Lower leg skin (tissue), 3 donors: Measurements from ENCODE around the gene PDE8B.

Experiments
- CTCF ChIP-seq, 3 donors: fragments of 450-650 bp; IDR thresholded peaks; one replicate each; pipeline ENCODE4 v1.5.1; 2016; ENCODE audit warnings: antibody characterized with exemption in 3 of 3, mild to moderate bottlenecking in 3 of 3, moderate library complexity in 2 of 3
- POLR2A ChIP-seq, 2 donors: fragments of 450-650 bp; IDR thresholded peaks; one replicate each; pipeline ENCODE4 v1.6.1; 2016 to 2017; ENCODE audit warnings: antibody characterized with exemption in 2 of 2, mild to moderate bottlenecking in 1 of 2, moderate library complexity in 1 of 2

- no peak for TF ChIP-seq CTCF (IDR thresholded peaks at IDR 0.05)
- no peak for TF ChIP-seq POLR2A (IDR thresholded peaks at IDR 0.05)
These were observed 45.1 kb downstream of the PDE8B start for GRCh38 chr5:77255617-77256016.
